SK-N-SH treated with all-trans-retinoic acid at 6 μM for 48 hours (cell line): ENCODE measurements around the gene TIMM10.

Experiments
- SNAI2 ChIP-seq: fragments of 250-450 bp; sonication (Bioruptor Pico); IDR thresholded peaks from 2 replicates; pipeline ENCODE4 v1.5.0; 2020; ENCODE audit warnings: mild to moderate bottlenecking, moderate library complexity
- TOX ChIP-seq: fragments of 250-450 bp; sonication (Bioruptor Pico); IDR thresholded peaks from 2 replicates; pipeline ENCODE4 v1.8.0; 2021; ENCODE audit warnings: mild to moderate bottlenecking, moderate library complexity, borderline replicate concordance

- TF ChIP-seq SNAI2 (CRISPR knock-in tag): no peak
- TF ChIP-seq TOX: no peak
Observed at GRCh38 chr11:57497303-57498247, 33.0 kb downstream of the TIMM10 start.
